ENCODE data around the gene GNG13.

GRCh38 chr16:828891-829290 is 28.4 kb upstream of the GNG13 start:
- TF ChIP-seq CTCF (conservative IDR thresholded peaks at IDR 0.05; ENCODE audit: low read depth in 2 of 2) (no peak), EZH2 (IDR thresholded peaks at IDR 0.05; ENCODE audit: low read depth, unreplicated experiment) (no peak), EZH2phosphoT487 (IDR thresholded peaks at IDR 0.05; ENCODE audit: unreplicated experiment) (no peak), POLR2AphosphoS5 (IDR thresholded peaks at IDR 0.05; ENCODE audit: low read depth) (no peak), ZNF462 (CRISPR knock-in tag; IDR thresholded peaks at IDR 0.05) (no peak), CREB1 (CRISPR knock-in tag; IDR thresholded peaks at IDR 0.05; ENCODE audit: low read depth) (no peak), JUNB (IDR thresholded peaks at IDR 0.05; ENCODE audit: unreplicated experiment) (no peak), STAT1 (IDR thresholded peaks at IDR 0.05; ENCODE audit: unreplicated experiment) (no peak)
